Activated T-cell treated with anti-CD3 and anti-CD28 coated beads, Interleukin-2, amount 50 U/mL, for 24 hours (primary cell): ENCODE data around the gene ABO.
"Not testable (repeated sequence)": the region's sequence is repeated elsewhere in the genome, so short reads cannot be mapped to it uniquely, and the experiment has no call there.

Experiments used
- DNase-seq: peaks from one replicate; pipeline ENCODE4 v3.0.0-alpha.2; 2020
- H3K27ac Mint-ChIP-seq: 2 replicates; pipeline ENCODE4 v1.8.0; 2020; ENCODE audit warnings: mild to moderate bottlenecking, mixed read lengths
- H3K27me3 Mint-ChIP-seq: 2 replicates; pipeline ENCODE4 v1.8.0; 2020; ENCODE audit warnings: mixed read lengths
- H3K36me3 Mint-ChIP-seq: 2 replicates; pipeline ENCODE4 v1.8.0; 2020; ENCODE audit warnings: low read depth, mixed read lengths
- H3K4me1 Mint-ChIP-seq: 2 replicates; pipeline ENCODE4 v1.8.0; 2020; ENCODE audit warnings: low read depth, mixed read lengths
- H3K4me3 Mint-ChIP-seq: 2 replicates; pipeline ENCODE4 v1.8.0; 2020; ENCODE audit warnings: mild to moderate bottlenecking, moderate library complexity, mixed read lengths
- H3K9me3 Mint-ChIP-seq: 2 replicates; pipeline ENCODE4 v1.8.0; 2020; ENCODE audit warnings: mixed read lengths

The ABO gene

DNA sequence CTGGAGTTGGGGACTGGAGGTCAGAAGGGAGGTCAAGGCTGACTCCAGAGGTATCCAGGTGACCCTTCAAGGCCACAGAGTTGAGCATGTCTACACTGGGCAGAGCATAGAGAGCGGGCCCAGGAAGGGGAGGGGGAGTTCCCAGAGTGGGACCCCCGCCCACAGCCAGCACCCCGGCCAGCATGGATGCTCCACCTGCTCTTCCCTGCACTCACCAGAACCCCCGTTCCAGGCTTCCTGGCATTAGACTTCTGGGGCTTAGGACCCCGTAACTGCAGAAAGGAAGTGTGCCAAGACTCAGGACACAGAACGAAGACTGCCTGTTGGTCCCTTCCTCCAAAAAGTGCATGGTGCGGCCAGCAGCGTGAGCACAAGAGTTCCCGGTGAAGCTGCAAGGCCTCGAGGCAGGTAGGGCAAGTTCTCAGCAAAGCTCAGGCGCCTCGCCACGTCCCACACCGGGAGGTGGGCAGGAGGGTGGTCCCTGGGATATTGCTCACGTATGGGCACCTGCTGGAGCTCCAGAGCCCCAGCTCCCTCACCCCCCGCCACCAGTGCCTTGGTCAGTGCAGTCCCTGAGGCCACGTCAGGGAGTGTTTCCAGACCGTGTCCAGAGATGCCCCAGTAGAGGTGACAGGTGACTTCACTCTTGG is 13.8 kb downstream of the ABO start:
- no peak overlapping the region for H3K27ac Mint-ChIP-seq
- no peaks in the 10 kb centered on the region for H3K36me3 Mint-ChIP-seq
- no peak overlapping the region for H3K4me3 Mint-ChIP-seq
- no peaks in the 10 kb centered on the region for H3K9me3 Mint-ChIP-seq
- no peaks in the 10 kb centered on the region for H3K4me1 Mint-ChIP-seq
- peaks cover 12% of the 10 kb centered on the region for H3K27me3 Mint-ChIP-seq
- no peak for DNase-seq

DNA sequence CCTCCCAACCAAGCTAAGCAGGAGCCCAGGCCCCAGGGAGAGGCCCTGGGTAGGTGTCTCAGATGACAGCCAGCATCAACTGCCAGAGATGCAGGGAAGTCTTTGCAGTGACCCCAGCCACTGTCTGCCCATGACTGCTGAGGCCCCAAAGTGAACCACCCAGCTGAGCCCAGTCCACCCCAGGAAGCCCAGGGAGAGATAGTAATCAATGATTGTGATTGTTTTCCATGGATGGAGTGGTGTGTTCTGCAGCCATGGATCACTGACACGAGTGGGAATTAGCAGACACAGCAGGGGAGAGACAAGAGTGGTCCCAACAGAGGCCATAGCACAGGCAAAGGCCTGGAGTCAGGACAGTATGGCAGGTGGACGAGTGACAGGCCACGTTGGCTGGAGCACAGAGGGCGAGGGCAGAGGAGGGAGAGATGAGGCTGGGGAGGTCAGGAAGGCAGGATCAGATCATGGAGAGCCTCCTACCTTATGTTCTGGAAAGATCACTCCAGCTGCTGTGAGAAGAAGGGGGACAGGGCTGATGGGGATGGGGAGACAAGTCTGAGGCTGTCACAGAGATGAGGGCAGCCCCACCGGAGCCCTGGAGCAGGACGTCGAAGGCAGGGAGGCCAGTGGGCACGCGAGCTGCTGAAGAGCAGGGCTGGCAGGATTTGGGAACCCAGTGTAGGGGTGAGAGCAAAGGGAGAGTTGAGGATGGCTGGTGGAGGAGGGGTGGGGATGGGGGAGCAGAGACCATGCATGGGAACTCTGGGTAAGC is 14.5 kb downstream of the ABO start:
- DNase-seq, result no peak
- Mint-ChIP-seq H3K4me1 (no peaks in the 10 kb centered on the region), H3K36me3 (no peaks in the 10 kb centered on the region), H3K9me3 (no peaks in the 10 kb centered on the region), H3K27me3 (peaks cover 12% of the 10 kb centered on the region), H3K4me3 (no peak overlapping the region), H3K27ac (no peak overlapping the region)

DNA sequence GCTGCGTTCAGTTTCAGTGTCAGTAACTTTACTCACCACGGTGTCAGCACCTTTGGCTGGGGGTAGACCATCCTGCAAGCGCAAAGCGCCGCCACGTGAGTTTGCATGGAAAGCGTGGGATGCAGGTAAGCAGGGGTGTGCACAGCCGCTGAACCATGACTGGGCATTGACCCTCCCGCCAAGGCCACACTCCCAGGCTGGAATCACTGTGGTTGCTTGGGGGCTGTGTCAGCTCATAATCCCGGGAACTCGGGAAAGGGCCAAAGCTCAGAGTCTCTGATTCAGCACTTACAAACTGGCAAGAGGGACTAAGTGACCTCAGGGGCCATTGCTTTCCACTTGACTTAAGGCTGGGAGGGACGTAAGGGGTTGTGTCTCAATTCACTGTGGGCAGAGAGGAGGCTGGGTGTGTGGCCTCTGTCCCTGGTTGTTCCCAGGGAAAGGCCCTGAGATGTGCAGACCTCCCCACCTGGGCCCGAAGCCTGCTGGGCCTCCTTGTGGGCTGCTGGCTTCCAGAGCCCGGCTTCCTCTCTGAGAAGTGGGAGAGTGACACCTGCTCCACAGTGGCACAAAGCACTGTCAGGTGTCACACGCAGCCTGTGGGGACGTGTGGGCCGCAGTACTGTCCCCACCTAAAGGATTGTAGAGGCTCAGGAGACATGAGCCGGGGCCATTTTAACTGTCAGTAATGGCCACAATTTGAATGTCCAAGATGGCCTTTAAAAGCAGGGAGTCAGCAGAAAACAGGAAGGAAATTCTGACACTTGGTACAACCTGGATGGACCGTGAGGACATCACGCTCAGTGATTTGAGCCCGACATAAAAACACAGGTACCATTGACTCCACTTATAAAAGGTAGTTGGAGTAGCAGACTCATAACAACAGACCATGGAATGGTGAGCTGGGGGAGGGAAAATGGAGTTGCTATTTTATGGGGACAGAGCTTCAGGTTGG is 16.7 kb downstream of the ABO start:
- Mint-ChIP-seq H3K27me3 (peaks cover 8% of the 10 kb centered on the region), H3K36me3 (no peaks in the 10 kb centered on the region), H3K9me3 (no peaks in the 10 kb centered on the region), H3K4me1 (no peaks in the 10 kb centered on the region), H3K27ac (no peak overlapping the region), H3K4me3 (no peak overlapping the region)
- DNase-seq, result no peak

DNA sequence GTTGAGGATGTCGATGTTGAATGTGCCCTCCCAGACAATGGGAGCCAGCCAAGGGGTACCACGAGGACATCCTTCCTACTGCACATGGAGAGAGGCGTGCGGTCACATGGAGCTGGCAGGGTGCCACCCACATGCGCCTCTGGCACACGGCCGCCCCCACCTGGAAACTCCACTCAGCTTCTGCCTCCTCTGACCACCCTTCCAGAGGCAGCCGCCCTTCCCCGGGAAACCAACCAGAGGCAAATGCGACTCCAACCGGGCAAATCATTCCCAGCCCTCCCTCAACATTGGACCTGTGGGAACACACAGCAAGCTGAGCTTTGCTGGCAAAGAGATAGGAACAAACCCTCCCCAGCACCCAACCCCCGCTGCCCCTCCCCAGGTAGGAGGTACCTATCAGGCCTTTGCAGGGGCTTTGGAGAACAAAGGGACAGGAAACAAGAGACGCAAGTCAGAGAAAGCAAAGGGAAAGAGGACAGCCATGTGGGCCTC is 17.5 kb downstream of the ABO start:
- H3K4me3 Mint-ChIP-seq, result no peak overlapping the region

DNA sequence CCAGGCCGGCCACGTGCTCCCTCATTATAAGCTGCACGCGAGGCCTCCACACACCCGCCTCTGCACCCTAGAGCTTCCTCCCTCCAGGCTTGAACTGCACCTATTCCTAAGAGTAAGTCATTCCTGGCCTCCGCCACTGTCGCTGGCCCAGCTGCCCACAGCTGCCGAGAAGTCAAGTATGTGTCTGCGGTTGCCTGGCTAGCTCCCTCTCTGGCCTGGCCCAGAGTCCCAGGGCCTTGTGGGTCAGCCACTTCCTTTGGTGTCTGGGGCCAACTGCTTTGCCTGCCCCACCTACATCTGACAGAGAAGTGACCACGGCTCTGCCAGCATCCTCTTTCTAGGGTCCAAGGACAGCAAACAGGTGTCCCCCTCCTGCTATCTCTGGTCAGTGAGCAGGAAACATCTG is 18.3 kb downstream of the ABO start:
- no peaks in the 10 kb centered on the region for H3K9me3 Mint-ChIP-seq
- H3K36me3 Mint-ChIP-seq, result no peaks in the 10 kb centered on the region
- no peak overlapping the region for H3K4me3 Mint-ChIP-seq
- no peaks in the 10 kb centered on the region for H3K27me3 Mint-ChIP-seq
- DNase-seq, result no peak
- no peak overlapping the region for H3K27ac Mint-ChIP-seq
- H3K4me1 Mint-ChIP-seq, result no peaks in the 10 kb centered on the region

More for the DNA sequence above, 17.5 kb downstream of the ABO start:
- no peak for DNase-seq
- Mint-ChIP-seq H3K9me3 (no peaks in the 10 kb centered on the region), H3K27ac (no peak overlapping the region), H3K36me3 (no peaks in the 10 kb centered on the region), H3K4me1 (no peaks in the 10 kb centered on the region), H3K27me3 (peaks cover 7% of the 10 kb centered on the region)

DNA sequence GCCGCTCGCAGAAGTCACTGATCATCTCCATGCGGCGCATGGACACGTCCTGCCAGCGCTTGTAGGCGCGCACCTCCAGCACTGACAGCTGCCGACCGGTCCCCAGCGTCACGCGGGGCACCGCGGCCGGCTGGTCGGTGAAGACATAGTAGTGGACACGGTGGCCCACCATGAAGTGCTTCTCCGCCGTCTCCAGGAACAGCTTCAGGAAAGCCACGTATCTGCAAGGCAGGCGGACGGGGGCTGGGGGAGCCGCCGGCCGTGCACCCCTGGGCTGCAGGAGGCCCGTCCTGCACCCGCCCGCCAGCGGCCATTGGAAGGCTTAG is 18.9 kb downstream of the ABO start:
- Mint-ChIP-seq H3K4me3 (no peak overlapping the region), H3K9me3 (no peaks in the 10 kb centered on the region), H3K36me3 (no peaks in the 10 kb centered on the region), H3K4me1 (no peaks in the 10 kb centered on the region), H3K27me3 (no peaks in the 10 kb centered on the region), H3K27ac (no peak overlapping the region)
- DNase-seq, result no peak

DNA sequence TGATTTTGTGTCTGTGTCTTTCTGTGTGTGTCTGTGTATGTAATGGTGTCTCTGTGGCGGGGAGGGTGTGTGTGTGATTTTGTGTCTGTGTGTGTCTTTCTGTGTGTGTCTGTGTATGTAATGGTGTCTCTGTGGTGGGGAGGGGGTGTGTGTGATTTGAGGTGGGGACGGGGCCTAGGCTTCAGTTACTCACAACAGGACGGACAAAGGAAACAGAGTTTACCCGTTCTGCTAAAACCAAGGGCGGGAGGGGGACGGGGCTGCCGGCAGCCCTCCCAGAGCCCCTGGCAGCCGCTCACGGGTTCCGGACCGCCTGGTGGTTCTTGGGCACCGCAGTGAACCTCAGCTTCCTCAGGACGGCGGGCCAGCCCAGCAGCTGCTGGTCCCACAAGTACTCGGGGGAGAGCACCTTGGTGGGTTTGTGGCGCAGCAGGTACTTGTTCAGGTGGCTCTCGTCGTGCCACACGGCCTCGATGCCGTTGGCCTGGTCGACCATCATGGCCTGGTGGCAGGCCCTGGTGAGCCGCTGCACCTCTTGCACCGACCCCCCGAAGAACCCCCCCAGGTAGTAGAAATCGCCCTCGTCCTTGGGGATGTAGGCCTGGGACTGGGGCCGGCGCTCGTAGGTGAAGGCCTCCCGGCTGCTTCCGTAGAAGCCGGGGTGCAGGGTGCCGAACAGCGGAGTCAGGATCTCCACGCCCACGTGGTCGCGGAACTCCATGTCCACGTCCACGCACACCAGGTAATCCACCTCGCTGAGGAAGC is 19.4 kb downstream of the ABO start:
- no peaks in the 10 kb centered on the region for H3K27me3 Mint-ChIP-seq
- H3K4me1 Mint-ChIP-seq, result no peaks in the 10 kb centered on the region
- DNase-seq, result no peak
- H3K27ac Mint-ChIP-seq, result no peak overlapping the region
- H3K4me3 Mint-ChIP-seq, result no peak overlapping the region
- H3K36me3 Mint-ChIP-seq, result no peaks in the 10 kb centered on the region
- no peaks in the 10 kb centered on the region for H3K9me3 Mint-ChIP-seq

DNA sequence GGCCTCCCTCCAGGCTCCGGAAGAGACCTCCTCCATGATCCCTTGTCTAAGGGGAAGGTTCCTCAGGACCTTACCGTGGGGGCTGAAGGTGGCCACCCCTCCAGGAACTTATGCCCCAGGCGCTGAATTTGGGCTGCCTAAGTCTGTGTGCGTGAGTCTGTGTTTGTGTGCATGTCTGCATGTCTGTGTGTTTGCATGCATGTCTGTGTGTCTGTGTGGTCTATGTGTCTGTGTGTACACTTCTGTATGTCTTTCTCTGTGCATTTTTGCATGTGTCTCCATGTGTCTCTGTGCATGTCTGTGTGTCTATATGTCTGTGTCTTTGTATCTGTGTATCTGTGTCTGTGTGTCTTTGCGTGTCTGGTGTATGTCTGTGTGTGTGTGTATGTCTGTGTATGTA is 20.5 kb downstream of the ABO start:
- no peak for DNase-seq
- no peak overlapping the region for H3K4me3 Mint-ChIP-seq
- peaks cover 6% of the 10 kb centered on the region for H3K27me3 Mint-ChIP-seq
- no peaks in the 10 kb centered on the region for H3K36me3 Mint-ChIP-seq
- H3K9me3 Mint-ChIP-seq, result no peaks in the 10 kb centered on the region
- H3K27ac Mint-ChIP-seq, result no peak overlapping the region
- H3K4me1 Mint-ChIP-seq, result no peaks in the 10 kb centered on the region

DNA sequence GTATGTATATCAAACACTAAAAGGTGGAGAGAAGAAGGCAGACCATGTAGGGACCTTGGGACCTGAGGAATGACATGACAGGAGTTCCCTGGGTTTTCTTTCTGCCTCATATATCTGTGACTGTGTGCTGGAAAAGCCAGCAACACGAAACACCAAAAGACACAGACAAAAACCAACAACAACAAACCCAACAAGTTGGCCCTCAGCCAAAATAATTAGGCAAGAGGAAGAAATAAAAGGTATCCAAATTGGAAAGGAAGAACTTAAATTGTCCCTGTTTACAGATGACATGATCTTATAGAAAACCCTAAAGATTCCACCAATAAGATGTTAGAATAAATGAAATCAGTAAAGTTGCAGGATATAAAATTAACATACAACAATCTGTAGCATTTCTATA is 21.7 kb downstream of the ABO start:
- H3K4me3 Mint-ChIP-seq, result no peak overlapping the region
- H3K27ac Mint-ChIP-seq, result no peak overlapping the region

DNA sequence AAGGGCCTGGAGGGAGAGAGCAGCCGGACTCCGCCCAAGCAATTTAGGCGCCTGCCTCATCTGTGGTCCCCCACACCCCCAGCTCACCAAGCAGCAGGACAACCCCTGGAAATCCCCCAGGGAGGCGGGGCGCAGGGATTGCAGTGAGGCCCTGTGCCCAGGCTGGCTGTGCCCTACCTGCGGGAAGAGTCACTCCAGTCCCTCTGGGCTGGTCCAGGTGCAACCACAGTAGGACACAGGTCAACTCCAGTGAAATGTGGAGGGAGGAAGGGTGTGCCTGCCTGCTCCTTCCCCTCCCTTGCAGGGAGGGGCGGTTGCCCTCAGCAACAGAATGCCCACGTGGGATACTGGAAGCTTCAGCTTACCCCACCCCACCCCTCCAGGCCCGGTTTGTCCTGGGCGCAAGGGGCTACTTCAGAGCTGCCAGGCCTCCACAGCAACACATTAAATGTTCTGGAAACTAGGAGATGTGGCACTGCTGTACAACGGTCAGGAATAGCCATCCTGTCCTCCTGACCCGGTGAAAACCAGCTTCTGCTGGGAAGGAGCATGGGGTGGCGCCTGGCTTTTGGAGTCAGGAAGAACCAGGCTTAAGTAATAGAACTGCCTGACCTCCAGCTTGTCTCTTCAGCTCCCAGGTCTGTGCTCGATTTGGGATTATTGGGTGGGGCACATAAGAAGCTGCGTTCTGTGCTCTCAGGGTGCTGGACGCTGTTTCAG is 22.5 kb downstream of the ABO start:
- no peaks in the 10 kb centered on the region for H3K4me1 Mint-ChIP-seq
- H3K9me3 Mint-ChIP-seq, result no peaks in the 10 kb centered on the region
- no peak for DNase-seq
- no peak overlapping the region for H3K27ac Mint-ChIP-seq
- H3K4me3 Mint-ChIP-seq, result no peak overlapping the region
- peaks cover 14% of the 10 kb centered on the region for H3K27me3 Mint-ChIP-seq
- H3K36me3 Mint-ChIP-seq, result no peaks in the 10 kb centered on the region

More for the DNA sequence above, 21.7 kb downstream of the ABO start:
- Mint-ChIP-seq H3K4me1 (no peaks in the 10 kb centered on the region), H3K9me3 (no peaks in the 10 kb centered on the region), H3K27me3 (peaks cover 11% of the 10 kb centered on the region), H3K36me3 (no peaks in the 10 kb centered on the region)
- DNase-seq, result no peak

DNA sequence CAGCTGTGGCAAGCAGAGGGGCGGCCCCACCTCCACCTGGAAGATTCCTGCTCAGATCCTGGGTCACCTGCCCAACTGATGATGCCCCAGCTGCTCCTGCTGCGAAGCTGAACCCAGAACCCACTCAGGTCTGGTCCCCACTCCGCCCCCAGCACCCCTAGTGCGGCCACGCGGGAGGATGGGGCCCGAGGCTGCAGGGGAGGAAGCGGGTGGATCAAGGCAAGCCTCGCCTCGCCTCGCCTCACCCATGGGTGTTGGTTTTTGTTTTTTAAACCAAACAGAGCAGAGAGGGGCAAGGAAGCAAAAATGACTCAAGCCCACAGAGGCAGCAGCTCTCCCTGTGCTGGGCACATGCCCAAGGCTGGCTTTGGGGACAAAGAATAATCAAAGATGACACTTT is 23.2 kb downstream of the ABO start:
- no peak overlapping the region for H3K4me3 Mint-ChIP-seq

DNA sequence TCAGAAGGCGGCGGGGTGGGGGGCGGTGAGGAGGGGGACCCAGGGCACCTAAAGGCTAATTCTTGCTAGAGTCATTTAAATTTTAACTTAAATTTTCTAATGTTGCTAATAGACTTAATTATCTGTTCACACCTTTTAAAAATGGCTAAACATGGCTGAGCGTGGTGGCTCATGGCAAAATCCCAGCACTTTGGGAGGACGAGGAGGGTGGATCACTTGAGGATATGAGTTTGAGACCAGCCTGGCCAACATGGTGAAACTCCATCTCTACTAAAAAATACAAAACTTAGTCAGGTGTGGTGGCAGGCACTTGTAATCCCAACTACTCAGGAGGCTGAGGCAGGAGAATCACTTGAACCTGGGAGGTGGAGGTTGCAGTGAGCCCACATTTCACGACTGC is 23.8 kb downstream of the ABO start:
- H3K4me1 Mint-ChIP-seq, H3K9me3 Mint-ChIP-seq, H3K36me3 Mint-ChIP-seq, H3K27ac Mint-ChIP-seq, H3K4me3 Mint-ChIP-seq, DNase-seq: not testable (repeated sequence)
- peaks cover 19% of the 10 kb centered on the region for H3K27me3 Mint-ChIP-seq

More for the DNA sequence above, 23.2 kb downstream of the ABO start:
- no peak overlapping the region for H3K27ac Mint-ChIP-seq
- H3K27me3 Mint-ChIP-seq, result peaks cover 19% of the 10 kb centered on the region
- H3K9me3 Mint-ChIP-seq, result no peaks in the 10 kb centered on the region
- H3K4me1 Mint-ChIP-seq, result no peaks in the 10 kb centered on the region
- DNase-seq, result no peak
- H3K36me3 Mint-ChIP-seq, result no peaks in the 10 kb centered on the region

DNA sequence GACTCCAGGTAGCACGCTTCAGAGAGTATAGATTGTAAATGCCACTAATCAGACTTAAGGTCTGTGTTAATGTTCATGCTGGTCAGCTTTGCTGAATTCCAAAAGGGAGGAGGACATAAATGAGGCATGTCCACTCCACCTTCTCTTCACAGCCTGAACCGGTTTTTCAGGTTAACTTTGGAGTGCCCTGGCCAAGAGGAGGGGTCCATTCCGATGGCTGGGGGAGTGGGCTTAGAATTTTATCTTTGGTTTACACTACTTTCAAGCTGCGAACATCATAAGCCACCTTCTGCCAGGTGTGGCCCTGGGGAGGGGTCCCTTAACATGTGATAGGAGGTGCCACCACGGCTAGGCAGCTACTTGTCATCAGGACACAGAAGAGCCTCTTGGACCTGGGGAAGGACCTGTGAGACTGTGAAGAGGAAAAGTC is 24.2 kb downstream of the ABO start:
- no peaks in the 10 kb centered on the region for H3K4me1 Mint-ChIP-seq
- no peaks in the 10 kb centered on the region for H3K9me3 Mint-ChIP-seq
- no peak overlapping the region for H3K4me3 Mint-ChIP-seq
- peaks cover 20% of the 10 kb centered on the region for H3K27me3 Mint-ChIP-seq
- no peak overlapping the region for H3K27ac Mint-ChIP-seq
- DNase-seq, result no peak
- no peaks in the 10 kb centered on the region for H3K36me3 Mint-ChIP-seq
